Spleen (tissue), 11 donors: ENCODE data around the gene HERPUD2. TPM values are rescaled to one million over a fixed set of nuclear protein-coding genes. Genes with fewer than 3 reads are reported as not detected.
"Not testable (repeated sequence)": the region's sequence is repeated elsewhere in the genome, so short reads cannot be mapped to it uniquely, and the experiment has no call there.

Experiments
- DNase-seq: peaks from one replicate; pipeline ENCODE4 v3.0.0-alpha.2; 2020
- H3K27ac ChIP-seq, 8 donors: fragments of 200-600 bp; sonication (generic) in 7 of 8; 1 replicate in 4 of 8; 2 replicates in 4 of 8; pipeline versions ENCODE4 v1.5.0 to v1.8.0; 2016 to 2021; ENCODE audit warnings: inconsistent platforms in 4 of 8, mild to moderate bottlenecking in 4 of 8, moderate library complexity in 1 of 8
- H3K27me3 ChIP-seq, 7 donors: fragments of 200-600 bp; sonication (generic) in 6 of 7; replicated peaks in 1 of 7; 1 replicate in 4 of 7; 2 replicates in 3 of 7; pipeline versions ENCODE4 v1.5.0 to v1.8.0; 2016 to 2021; ENCODE audit warnings: inconsistent platforms in 3 of 7, mild to moderate bottlenecking in 1 of 7
- H3K36me3 ChIP-seq, 6 donors: fragments of 200-600 bp; sonication (generic) in 5 of 6; 1 replicate in 4 of 6; 2 replicates in 2 of 6; pipeline versions ENCODE4 v1.5.0 to v1.8.0; 2016 to 2021; ENCODE audit warnings: inconsistent platforms in 2 of 6
- H3K4me1 ChIP-seq, 6 donors: fragments of 200-600 bp; sonication (generic) in 5 of 6; 1 replicate in 3 of 6; 2 replicates in 3 of 6; pipeline versions ENCODE4 v1.5.0 to v1.8.0; 2016 to 2021; ENCODE audit warnings: inconsistent platforms in 3 of 6
- H3K4me3 ChIP-seq, 8 donors: fragments of 200-600 bp; sonication (generic) in 7 of 8; 1 replicate in 4 of 8; 2 replicates in 4 of 8; pipeline versions ENCODE4 v1.5.0 to v1.8.0; 2016 to 2021; ENCODE audit warnings: inconsistent platforms in 4 of 8, mild to moderate bottlenecking in 4 of 8, moderate library complexity in 2 of 8
- H3K9me3 ChIP-seq, 8 donors: fragments of 200-600 bp; sonication (generic) in 7 of 8; 1 replicate in 4 of 8; 2 replicates in 4 of 8; pipeline versions ENCODE4 v1.5.0 to v1.8.0; 2016 to 2021; ENCODE audit warnings: inconsistent platforms in 4 of 8
- CTCF ChIP-seq, 11 experiments: fragments of 200-600 bp in 7 of 11; fragments of 450-650 bp in 4 of 11; sonication (generic) in 4 of 11; IDR thresholded peaks in 8 of 11; conservative IDR thresholded peaks in 3 of 11; 1 replicate in 7 of 11; 2 replicates in 4 of 11; pipeline versions ENCODE4 v1.4.0 to v1.8.0; 2016 to 2021; ENCODE audit warnings: antibody characterized with exemption in 11 of 11, inconsistent platforms in 4 of 11, mild to moderate bottlenecking in 1 of 11
- POLR2A ChIP-seq, 3 donors: fragments of 450-650 bp; IDR thresholded peaks; one replicate each; pipeline ENCODE4 v1.5.1; 2017; ENCODE audit warnings: antibody characterized with exemption in 3 of 3, mild to moderate bottlenecking in 1 of 3
- POLR2AphosphoS5 ChIP-seq, 3 donors: sonication (generic); formaldehyde crosslinking; IDR thresholded peaks; one replicate each; pipeline ENCODE4 v1.5.1; 2017; ENCODE audit warnings: antibody characterized with exemption in 3 of 3
- WGBS, 5 donors: extraction: QIAGEN DNeasy Blood & Tissue Kit in 3 of 5; methylation state at CpG; one replicate each; pipeline versions ENCODE4 v1.1.5 to v1.1.7; 2013 to 2018; 5-methylcytosine and 5-hydroxymethylcytosine counted together
- intact Hi-C: fragments of 100-400 bp; cut with DNase I; formaldehyde crosslinking; loops from one replicate; pipeline ENCODE4 v1.15.0; 2023; ENCODE audit warnings: low total_unique reads
- polyA plus RNA-seq, 3 donors: library from polyadenylated mRNA; stranded (reverse); fragments of 200-250 nt; gene quantifications; one replicate each; pipeline ENCODE4 v1.2.1, GENCODE V29; 2013
- total RNA-seq, 7 donors: library from RNA; depleted of rRNA in 3 of 7; stranded (reverse); fragments of >200 nt in 3 of 7; fragmentation: NEBNext Ultra II Directional in 4 of 7; extraction: Animal tissue kit (Norgen Biotek cat#: 25700) in 4 of 7; gene quantifications; one replicate each; pipeline versions ENCODE4 v1.1.0 to v1.2.1, GENCODE V29; 2016 to 2021
- donor health status: healthy with polysubstance abuse.
- donor health status: DM: no; HTN: no; CAD: no; lungs with moderate emphysema.
- donor health status: DM: no; HTN: no; CAD: no.
- donor health status: Bipolar disorder and iron deficiency.
- donor health status: healthy.
- donor health status: DM: no; HTN: no; CAD: no.
- donor health status: DM: yes; HTN: yes; CAD: no.

Gene HERPUD2
- total and polyA plus RNA-seq, 10 donors = 11.1 to 46.6 (median 31.7) TPM

- 16 to 68% (median 42%) methylated on average over 2 of the region's 2 CpGs for WGBS, 5 donors
- H3K27ac ChIP-seq = no peak overlapping the region
- peaks cover 0 to 6% (median 0%) of the 10 kb centered on the region in 6 donors for H3K4me1 ChIP-seq
- intact Hi-C loops = no loop called here
- no peak overlapping the region for H3K4me3 ChIP-seq
- H3K27me3 ChIP-seq = no peaks in the 10 kb centered on the region
- no peaks in the 10 kb centered on the region for H3K9me3 ChIP-seq
- no peak for DNase-seq
- TF ChIP-seq POLR2AphosphoS5 (IDR thresholded peaks at IDR 0.05) = no peak
- no peak for TF ChIP-seq CTCF (IDR thresholded peaks at IDR 0.05 in 8 of 11, conservative IDR thresholded peaks at IDR 0.05 in 3 of 11)
- no peak for TF ChIP-seq POLR2A (IDR thresholded peaks at IDR 0.05)
- no peaks in the 10 kb centered on the region for H3K36me3 ChIP-seq
Measured at GRCh38 chr7:35596061-35596460, 98.9 kb downstream of the HERPUD2 start.

GRCh38 chr7:35593899-35594298 is 101.0 kb downstream of the HERPUD2 start:
- TF ChIP-seq CTCF (IDR thresholded peaks at IDR 0.05 in 8 of 11, conservative IDR thresholded peaks at IDR 0.05 in 3 of 11) (peak in 2 of 11 experiments; percentile 13 to 15), POLR2AphosphoS5 (IDR thresholded peaks at IDR 0.05) (no peak)
- Histone ChIP-seq H3K27me3 (no peaks in the 10 kb centered on the region), H3K27ac (no peak overlapping the region), H3K4me1 (peaks cover 0 to 6% (median 0%) of the 10 kb centered on the region in 6 donors), H3K9me3 (no peaks in the 10 kb centered on the region), H3K36me3 (no peaks in the 10 kb centered on the region), H3K4me3 (no peak overlapping the region)
- WGBS, 5 donors = 78 to 83% (median 79%) methylated on average over 8 of the region's 8 CpGs
- no peak for DNase-seq
- intact Hi-C loops = no loop called here

GRCh38 chr7:35588647-35589046 is 106.3 kb downstream of the HERPUD2 start:
- intact Hi-C loops = no loop called here

GRCh38 chr7:35584990-35585389 is 109.9 kb downstream of the HERPUD2 start:
- WGBS, 5 donors = 83 to 91% (median 87%) methylated on average over 2 of the region's 2 CpGs
- H3K9me3 ChIP-seq = no peaks in the 10 kb centered on the region
- DNase-seq = no peak
- H3K27me3 ChIP-seq = no peaks in the 10 kb centered on the region
- TF ChIP-seq CTCF (IDR thresholded peaks at IDR 0.05 in 8 of 11, conservative IDR thresholded peaks at IDR 0.05 in 3 of 11) = no peak
- no peak for TF ChIP-seq POLR2AphosphoS5 (IDR thresholded peaks at IDR 0.05)
- no peak for TF ChIP-seq POLR2A (IDR thresholded peaks at IDR 0.05)
- H3K4me3 ChIP-seq = no peak overlapping the region
- no peaks in the 10 kb centered on the region for H3K4me1 ChIP-seq
- intact Hi-C loops = no loop called here
- H3K36me3 ChIP-seq = no peaks in the 10 kb centered on the region
- no peak overlapping the region for H3K27ac ChIP-seq

More at GRCh38 chr7:35588647-35589046, 106.3 kb downstream of the HERPUD2 start:
- TF ChIP-seq POLR2A (IDR thresholded peaks at IDR 0.05) (no peak), POLR2AphosphoS5 (IDR thresholded peaks at IDR 0.05) (no peak), CTCF (IDR thresholded peaks at IDR 0.05 in 8 of 11, conservative IDR thresholded peaks at IDR 0.05 in 3 of 11) (no peak)
- no peak overlapping the region for H3K4me3 ChIP-seq
- whole genome bisulfite sequencing, 5 donors = 91 to 97% (median 94%) methylated on average over 4 of the region's 4 CpGs
- DNase-seq = no peak
- no peak overlapping the region for H3K27ac ChIP-seq
- no peaks in the 10 kb centered on the region for H3K9me3 ChIP-seq
- H3K27me3 ChIP-seq = no peaks in the 10 kb centered on the region
- H3K4me1 ChIP-seq = no peaks in the 10 kb centered on the region
- H3K36me3 ChIP-seq = no peaks in the 10 kb centered on the region

GRCh38 chr7:35584533-35584932 is 110.4 kb downstream of the HERPUD2 start:
- WGBS, 5 donors = 77 to 94% (median 83%) methylated on average over 3 of the region's 3 CpGs
- DNase-seq, intact Hi-C loops, H3K36me3 ChIP-seq, H3K9me3 ChIP-seq, H3K27ac ChIP-seq, H3K4me1 ChIP-seq, H3K4me3 ChIP-seq, H3K27me3 ChIP-seq: not testable (repeated sequence)
